NCI-H2171 treated with DMSO at 0.1 percent for 48 hours (cell line): ENCODE results near the gene GUCA1C.

Experiments
- DNase-seq: peaks from one replicate; lab custom pipeline; 2025; lab: John Stamatoyannopoulos, UW

The GUCA1C gene, protein sequence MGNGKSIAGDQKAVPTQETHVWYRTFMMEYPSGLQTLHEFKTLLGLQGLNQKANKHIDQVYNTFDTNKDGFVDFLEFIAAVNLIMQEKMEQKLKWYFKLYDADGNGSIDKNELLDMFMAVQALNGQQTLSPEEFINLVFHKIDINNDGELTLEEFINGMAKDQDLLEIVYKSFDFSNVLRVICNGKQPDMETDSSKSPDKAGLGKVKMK

GRCh38 chr3:108953700-108954099 lies at the start of gene GUCA1C:
Gene GUCA1C, minus strand, starts transcription at chr3:108953879. Its CDS starts 117 bp downstream, at chr3:108953762.
- DNase-seq, result no peak

DNA sequence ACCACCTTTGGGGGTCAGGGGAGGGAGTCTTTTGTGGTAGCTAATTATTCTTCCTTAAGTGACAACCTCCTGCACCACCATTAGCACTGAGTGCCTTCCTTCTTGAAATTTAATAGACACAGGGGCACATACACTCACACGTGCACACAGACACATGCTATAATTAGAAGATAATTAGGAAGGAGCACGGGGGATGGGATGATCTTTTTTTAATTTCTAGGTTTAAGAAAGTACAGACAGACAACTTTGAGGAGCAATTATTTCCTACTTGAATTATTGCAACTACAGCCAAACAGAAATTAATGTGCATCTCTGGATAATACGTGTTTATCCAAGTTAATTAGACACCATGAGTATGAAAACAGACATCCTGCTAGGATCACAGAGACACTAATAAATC lies 44.8 kb upstream of the GUCA1C start:
- no peak for DNase-seq

- DNase-seq, result no peak
These were observed 32.2 kb upstream of the GUCA1C start for GRCh38 chr3:108985844-108986243.

DNA sequence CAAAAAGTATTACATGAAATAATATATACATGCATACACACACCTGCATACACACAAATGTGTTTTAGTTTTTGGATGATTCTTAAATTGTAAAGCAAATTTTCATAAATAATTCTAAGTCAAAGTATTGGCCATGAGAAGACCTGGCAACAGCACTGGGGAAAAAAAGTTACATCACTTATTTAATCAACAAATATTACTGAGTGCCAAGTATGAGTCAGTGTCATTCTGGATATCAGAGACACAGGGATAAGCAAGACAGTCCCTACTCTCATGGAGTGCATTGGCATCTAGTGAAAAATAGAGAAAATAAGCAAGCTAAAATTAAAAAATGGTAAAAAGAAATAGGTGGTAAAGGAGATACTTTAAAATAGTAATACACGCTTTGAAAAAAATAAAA lies 29.4 kb upstream of the GUCA1C start:
- DNase-seq, result no peak

GRCh38 chr3:108976058-108976457 lies 22.4 kb upstream of the GUCA1C start:
- DNase-seq, result no peak

DNA sequence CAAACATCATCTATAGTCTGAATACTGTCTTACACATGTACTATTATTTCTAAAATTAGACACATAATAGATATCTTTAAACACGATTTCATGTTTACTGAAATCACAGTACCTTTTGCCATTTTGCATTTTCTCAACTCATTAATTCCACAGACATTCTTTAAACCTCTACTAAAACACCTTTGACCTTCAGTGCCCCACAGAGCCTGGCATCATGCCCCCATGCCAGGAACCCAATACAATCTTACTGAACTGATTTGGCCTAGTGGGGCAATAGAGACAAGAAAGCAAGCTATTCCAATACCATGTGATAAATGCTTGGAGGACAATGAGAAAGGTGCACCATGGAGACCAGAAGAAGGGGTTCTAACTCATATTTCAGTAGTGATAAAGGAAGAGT lies 19.3 kb upstream of the GUCA1C start:
- no peak for DNase-seq

- no peak for DNase-seq
These were observed 18.8 kb upstream of the GUCA1C start for GRCh38 chr3:108972482-108972881.

GRCh38 chr3:108970561-108970960 lies 16.9 kb upstream of the GUCA1C start:
- DNase-seq, result no peak

DNA sequence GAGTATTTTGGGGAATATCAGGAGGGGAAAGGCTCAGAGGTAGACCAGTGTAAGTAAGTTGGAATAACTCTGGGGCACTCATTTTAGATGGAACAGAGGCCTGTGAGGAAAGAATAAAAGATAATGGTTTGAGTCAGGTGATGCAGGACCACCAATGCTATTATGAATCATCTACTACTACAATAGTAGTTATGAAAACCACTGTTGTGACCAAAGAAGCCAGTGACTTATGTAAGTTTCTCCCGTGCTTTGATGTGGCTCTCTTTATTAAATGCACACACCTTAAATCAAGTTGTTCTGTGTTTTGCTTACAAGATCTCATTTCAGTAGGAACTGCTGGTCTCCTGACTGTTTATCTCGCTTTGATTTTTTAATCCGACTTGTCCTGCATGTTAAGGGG lies 13.1 kb upstream of the GUCA1C start:
- DNase-seq, result no peak

- no peak for DNase-seq
These were observed 5.3 kb upstream of the GUCA1C start for GRCh38 chr3:108959017-108959416.

DNA sequence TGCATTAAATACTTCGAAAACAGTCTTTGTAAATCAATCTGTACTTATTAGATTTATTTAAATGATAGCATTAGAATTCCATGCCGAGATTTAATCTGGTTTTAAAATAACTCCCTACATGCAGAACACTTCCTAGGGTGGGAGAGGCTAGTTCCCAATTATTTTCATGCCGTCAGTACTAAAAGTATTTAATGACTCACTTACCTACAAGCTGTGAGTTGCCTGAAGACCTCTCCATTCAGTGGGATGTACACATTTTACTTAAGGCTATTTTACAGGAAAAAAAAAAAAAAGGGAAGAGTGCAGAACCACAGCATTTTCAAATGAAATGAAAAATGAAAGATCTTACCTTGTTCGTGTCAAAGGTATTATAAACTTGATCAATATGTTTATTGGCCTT lies 469 bp downstream of the GUCA1C start:
- DNase-seq, result no peak

DNA sequence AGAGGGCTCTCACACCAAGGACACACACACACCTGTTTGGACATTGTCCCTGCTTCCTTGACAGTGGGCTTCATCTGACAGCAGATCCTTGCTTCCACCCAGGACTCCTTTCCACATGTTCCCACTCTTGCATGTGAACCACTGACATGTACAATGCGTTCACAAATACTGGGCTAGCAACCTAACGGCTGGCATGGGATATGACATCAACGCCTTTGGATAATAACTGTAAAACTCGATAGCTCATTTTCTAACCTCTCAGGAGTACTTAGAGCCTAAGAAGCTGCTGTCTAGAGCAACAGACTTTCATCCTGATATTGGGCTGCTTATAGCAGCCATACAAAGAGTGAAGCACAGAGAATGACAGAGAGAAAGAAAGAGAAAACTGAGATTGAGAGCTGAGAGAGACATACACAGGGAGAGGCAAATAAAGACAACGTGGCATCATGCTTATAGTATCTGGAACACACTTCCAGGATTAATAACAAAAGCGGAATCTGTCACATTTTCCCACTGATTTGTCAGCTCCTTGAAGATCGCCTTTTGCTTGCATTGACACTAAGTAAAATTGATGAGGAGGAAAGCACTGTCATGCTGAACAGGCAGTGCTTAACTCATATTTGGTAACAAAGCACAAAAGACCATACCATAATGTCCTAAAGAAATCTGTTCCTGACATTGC lies 1.7 kb downstream of the GUCA1C start:
- DNase-seq, result no peak

GRCh38 chr3:108947855-108948254 lies 5.8 kb downstream of the GUCA1C start:
- no peak for DNase-seq

- no peak for DNase-seq
These were observed 7.1 kb downstream of the GUCA1C start for GRCh38 chr3:108946292-108947285.

GRCh38 chr3:108940568-108941263 lies 13.0 kb downstream of the GUCA1C start:
- DNase-seq, result no peak

DNA sequence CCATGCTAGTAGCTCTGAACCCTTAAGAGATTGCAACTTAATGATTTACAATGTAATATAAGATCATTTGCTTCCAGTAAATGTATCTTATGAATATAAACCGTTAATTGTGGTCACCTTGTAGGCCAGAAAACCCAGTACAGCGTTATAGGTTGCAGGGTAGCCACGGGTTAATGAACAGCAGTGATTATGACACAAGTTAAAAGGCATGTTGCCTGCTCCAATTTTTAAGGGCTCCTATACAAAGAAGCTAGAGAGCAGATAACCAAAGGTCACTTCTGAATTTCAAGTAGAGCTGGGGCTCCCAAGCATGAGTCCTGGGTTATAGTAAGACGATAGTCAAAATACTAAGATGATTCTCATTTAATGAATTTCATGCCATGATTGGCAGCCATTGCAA lies 13.5 kb downstream of the GUCA1C start:
- no peak for DNase-seq

GRCh38 chr3:108936924-108937689 lies 16.6 kb downstream of the GUCA1C start:
- DNase-seq, result no peak

DNA sequence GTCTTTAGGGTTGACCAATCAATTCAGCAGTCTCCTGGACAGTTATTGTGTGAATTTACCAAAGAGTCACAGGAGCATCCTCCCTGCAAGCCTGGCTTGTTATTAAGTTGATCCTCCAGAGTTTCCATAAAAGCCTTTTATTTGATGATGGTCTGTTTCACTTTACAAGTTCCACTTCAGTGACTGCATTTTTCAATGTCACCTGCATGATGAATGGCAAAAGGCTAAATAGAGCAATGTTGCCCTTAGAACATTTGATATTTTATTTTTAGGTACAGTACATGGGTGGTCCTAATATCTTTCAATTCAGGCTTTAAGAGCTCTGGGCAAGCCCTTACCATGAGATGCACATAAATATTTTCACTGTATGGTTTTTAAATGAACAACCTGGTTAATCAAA lies 22.6 kb downstream of the GUCA1C start:
- DNase-seq, result no peak

- no peak for DNase-seq
These were observed 34.8 kb downstream of the GUCA1C start for GRCh38 chr3:108918866-108919265.

DNA sequence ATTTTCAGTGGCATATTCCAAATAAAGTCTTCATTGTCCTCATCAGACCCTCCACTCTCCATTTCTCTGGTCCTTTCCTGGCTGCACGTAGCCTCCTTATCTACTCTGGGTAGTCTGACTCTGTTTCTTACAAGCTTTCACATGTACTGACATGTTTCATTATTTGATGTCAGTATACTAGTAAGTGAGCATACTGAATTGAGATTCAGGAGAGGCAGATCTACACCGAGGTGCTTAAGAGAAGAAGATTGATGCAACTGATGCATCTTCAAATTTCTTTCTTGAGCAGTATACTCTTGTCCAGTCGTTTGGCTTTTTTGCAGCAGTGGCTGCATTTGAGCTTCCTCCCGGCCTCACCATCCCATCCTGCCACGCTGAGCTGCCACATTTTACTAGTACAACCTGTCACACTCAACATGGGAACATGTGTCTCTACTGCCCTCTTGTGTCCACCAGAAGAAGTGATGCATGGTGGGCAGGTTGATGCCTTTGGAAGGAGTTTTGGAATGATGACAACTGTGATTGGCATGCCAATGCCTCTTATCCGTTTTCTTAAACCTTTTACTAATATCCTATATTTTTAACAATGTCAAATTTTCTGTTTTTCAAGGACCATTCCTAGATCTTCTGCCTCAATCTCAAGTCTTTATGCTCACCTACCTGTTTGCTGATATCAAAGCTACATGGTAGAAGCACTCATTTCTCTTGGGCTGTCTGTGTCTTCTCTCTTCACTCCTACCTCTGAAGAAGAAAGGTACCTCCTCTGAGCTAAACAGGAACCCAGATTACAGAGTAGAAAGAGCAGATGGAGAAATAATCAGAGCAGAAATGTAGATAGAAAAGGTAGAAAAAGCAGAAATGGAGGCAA lies 38.7 kb downstream of the GUCA1C start:
- DNase-seq, result peak; percentile 84
